Right lung (tissue), 5 donors: ENCODE results near the gene TNIK. TPM values are rescaled to one million over a fixed set of nuclear protein-coding genes. Genes with fewer than 3 reads are reported as not detected.

Source experiments
- DNase-seq, 2 donors: peaks; one replicate each; pipeline ENCODE4 v3.0.0-alpha.2; 2013
- polyA plus RNA-seq, 5 donors: library from polyadenylated mRNA; unstranded; fragments of 120-200 nt; gene quantifications; one replicate each; pipeline versions ENCODE4 v1.2.1 to v1.2.3, GENCODE V29; 2013; ENCODE audit warnings: inconsistent platforms in 1 of 5, low replicate concordance in 1 of 5; ENCODE audit not compliant: insufficient read length in 5 of 5, insufficient read depth in 1 of 5

Gene TNIK
- polyA plus RNA-seq, 5 donors: 11.5 to 21.1 (median 16.2) TPM

DNA sequence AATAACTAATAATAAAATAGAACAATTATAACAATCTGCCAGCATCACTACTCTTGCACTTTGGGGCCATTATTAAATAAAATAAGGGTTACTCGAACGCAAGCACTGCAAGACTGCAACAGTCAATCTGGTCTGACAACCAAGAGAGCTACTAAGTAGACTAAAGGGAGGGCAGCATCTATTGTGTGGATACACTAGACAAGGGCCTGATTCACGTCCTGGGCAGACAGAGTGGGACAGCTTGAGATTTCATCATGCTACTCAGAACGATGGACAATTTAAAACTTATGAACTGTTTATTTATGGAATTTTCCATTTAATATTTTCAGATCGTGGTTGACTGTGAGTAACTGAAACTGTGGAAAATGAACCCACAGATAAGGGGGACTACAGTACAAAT is 39.5 kb downstream of the TNIK start:
- peak in 1 of 2 donors; percentile 12 for DNase-seq

- no peak for DNase-seq
Observed at GRCh38 chr3:171419457-171419856, 40.7 kb downstream of the TNIK start.

DNA sequence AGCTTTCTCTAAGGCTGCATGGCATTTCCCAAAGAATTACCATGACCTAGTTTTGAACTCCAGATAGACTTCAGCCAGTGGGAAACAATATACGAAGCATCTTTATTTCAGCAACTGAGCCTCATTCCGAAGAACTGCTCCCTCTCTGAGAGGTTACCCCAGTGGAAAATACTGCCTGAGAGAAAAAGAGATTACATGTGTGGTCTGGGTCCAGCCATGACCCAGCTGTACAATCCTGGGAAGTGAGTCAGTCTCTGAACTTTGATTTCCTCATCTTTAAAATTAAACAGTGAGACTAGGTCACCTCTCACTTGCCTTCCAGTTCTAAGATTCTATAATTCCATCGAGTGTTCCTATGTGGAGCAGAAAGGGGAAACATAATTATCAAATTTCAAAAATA is 42.4 kb downstream of the TNIK start:
- no peak for DNase-seq

DNA sequence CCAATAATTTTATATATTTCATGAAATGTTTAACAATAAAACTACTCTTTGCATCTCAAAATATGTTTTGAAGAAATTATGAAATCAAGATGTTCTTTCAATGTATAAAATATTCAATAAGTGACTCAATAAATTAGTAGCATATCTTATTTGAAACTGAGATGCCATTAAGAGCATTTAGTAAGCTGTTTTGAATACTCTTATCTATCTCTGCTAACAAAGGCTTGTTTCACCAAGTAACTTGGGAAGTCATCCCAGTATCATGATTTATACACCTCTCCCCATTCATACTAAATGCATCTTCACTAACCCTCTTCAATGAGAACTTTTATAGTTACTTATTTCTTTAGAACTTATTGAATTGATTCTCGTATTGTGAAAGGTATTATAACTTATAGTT is 43.1 kb downstream of the TNIK start:
- DNase-seq: no peak

DNA sequence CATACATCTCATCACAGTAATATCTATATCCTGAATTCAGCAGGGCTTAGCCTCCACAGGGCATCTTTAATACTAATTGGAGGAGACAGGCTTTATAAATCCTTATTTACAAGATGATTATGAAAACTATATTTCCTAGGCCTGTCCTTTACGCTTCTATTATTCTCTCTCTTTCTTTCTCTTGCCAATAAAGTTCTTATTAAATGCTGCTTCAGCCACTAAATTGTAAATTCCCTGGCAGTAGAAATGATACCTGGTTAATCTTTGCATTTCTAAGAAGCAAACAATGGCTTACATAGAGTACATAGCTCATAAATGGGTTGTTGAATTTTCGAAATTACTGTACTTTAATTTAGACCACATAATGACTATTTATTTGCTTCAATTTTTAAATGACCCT is 43.5 kb downstream of the TNIK start:
- DNase-seq: no peak

DNA sequence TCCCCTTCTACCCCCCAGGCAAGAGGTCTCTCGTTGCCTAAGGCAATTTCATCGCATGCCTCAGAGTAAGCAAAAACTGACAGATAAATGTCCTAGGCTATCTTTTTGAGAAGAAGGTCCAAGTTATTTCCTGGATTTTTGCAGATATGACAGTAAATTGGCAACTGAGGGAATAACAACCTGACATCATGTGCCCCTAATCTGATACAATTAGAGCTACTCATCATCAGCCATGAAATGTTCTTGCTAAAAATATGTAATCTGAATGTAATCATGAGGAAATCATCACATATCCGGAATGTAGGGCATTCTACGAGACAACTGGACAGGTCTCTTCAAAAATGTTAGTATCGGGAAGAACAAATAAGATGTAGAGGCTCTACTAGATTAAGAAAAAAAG is 44.1 kb downstream of the TNIK start:
- no peak for DNase-seq

DNA sequence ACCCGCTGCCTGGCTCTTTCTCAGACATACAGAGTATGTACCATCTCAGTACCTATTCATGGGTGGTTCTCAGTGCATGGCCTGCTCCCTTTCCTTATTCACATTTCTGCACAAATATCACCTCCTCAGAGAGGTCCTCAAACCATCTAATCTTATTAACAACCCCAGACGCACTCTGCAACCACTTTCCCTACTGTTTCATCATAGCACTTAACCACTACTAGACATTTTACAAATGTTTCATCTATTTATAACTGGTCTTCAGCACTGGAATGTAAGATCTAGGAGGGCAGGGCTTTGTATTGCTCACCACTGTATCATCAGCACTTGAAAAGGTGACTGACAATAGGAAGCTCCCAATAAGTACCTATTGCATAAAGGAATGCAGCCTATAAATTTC is 45.1 kb downstream of the TNIK start:
- no peak for DNase-seq

GRCh38 chr3:171412473-171412872 is 47.7 kb downstream of the TNIK start:
- DNase-seq: no peak

GRCh38 chr3:171412054-171412453 is 48.2 kb downstream of the TNIK start:
- DNase-seq: no peak

GRCh38 chr3:171410186-171410585 is 50.0 kb downstream of the TNIK start:
- DNase-seq: no peak

DNA sequence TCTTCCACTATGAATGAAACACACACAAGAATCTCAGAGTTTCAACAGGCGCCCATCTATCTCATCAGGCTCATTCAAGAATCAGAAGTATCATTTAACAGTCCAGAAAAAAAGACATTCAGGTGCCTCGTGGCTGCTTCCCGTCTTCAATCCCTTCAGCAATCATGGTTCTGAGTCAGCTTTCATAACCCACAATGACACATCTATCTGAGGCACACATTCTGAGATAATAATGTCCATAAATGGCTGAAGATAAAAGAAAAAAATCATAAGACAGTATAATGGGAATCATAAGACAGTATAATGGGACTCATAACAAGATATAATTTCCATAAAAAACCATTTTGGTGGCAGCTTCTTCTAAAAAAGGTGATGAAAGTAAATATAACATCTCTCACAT is 52.4 kb downstream of the TNIK start:
- DNase-seq: no peak

DNA sequence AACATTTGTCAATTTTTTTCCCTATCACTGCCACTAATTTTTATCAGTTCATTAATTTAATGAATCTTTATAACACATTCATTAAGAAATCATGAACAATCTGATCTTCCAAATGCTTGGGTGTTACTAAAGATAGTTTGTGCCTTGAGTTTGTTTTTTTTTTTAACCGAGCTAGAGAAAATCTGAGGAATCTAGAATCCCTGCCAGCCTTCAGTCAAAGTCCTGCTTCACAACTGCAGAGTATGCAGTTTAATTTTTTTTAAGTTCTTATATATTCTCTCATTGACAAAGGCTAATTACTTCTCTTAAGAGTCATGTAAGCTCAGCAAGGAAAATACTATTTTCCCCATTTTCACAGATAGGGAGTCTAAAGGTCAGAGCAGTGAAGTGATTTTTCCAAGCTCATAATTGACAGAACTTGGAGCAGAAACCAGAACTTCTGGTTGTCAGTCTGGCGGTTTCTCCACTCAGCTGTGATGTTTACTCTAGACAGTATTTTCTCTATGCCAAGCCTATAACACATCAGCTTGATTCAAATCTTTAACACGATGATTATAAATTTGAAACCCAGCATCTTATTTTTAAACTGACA is 55.7 kb downstream of the TNIK start:
- no peak for DNase-seq

- DNase-seq: no peak
Observed at GRCh38 chr3:171402281-171402680, 57.9 kb downstream of the TNIK start.

GRCh38 chr3:171401432-171401831 is 58.8 kb downstream of the TNIK start:
- no peak for DNase-seq

- no peak for DNase-seq
Observed at GRCh38 chr3:171399842-171400241, 60.4 kb downstream of the TNIK start.

DNA sequence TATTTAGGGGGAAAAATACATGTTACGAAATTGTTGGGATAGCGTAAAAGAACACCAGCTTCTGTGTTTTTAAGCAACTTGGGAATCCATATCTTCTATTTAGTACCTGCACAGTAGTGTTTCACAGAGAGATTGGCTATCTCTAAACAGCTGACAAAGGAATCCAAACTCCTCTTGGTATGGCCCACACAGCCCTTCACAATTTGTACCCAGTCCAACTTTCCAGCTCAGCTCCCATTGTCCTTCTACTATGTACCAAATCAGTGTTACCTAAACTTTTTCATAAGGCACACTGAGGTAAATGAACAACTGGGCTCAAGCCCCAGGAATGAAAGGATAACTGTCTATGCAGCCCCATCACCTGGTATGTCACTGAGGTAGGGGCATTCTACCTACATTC is 61.9 kb downstream of the TNIK start:
- DNase-seq: no peak

- DNase-seq: no peak
Observed at GRCh38 chr3:171397089-171397488, 63.1 kb downstream of the TNIK start.

GRCh38 chr3:171396048-171396447 is 64.2 kb downstream of the TNIK start:
- no peak for DNase-seq

DNA sequence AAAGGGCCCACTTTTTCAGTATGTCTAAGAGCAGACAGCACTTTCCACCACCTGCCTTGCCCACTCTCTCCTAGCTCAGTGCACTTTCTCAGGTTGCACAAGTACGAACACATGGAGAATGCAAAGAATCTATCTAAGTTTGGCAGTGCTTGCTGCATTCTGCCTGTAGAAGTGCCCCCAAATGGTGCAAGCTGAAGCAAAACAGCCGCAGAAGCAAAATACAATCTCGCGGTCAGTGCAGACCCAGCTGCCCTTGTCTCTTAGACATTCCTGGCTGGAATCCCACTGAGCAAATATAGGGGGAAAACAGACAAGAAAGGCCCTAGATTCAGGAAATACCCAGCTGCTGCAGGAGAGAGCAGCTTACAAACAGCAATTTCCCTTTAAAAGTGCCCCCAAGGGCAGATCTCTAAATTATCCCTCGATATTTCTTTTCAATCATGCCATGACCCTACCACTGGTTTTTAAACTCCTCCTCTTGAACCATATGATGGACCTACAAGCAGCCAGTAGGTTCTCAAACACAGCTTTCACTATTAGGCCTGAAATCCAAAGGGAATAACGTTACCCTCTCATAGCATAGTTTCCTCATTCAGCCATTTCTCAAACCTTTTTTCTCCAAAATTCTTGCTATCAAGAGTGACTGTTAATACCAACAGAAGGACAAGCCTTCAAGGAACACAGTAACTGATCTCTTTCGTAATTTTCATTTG is 67.0 kb downstream of the TNIK start:
- DNase-seq: peak; percentile 76 to 79

DNA sequence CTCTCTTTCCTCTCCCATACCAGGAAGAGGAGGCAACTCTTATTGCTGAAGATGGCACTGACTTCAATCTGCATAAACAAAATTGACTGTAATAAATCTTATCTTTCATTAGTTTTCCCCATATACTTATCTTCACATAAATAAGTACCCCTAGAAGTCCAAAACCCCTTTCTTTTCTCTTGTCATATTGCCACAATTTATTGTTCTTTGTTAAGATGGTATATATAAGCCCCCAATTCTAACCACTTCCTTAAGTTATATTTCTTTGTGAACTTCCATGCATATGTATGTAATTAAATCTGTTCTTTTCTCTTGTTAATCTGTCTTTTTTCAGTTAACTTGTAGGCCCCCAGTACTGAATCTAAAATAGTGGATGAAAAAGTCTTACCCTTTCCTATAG is 68.8 kb downstream of the TNIK start:
- no peak for DNase-seq

GRCh38 chr3:171390051-171390941 is 69.9 kb downstream of the TNIK start:
- no peak for DNase-seq

GRCh38 chr3:171389491-171389890 is 70.7 kb downstream of the TNIK start:
- no peak for DNase-seq

DNA sequence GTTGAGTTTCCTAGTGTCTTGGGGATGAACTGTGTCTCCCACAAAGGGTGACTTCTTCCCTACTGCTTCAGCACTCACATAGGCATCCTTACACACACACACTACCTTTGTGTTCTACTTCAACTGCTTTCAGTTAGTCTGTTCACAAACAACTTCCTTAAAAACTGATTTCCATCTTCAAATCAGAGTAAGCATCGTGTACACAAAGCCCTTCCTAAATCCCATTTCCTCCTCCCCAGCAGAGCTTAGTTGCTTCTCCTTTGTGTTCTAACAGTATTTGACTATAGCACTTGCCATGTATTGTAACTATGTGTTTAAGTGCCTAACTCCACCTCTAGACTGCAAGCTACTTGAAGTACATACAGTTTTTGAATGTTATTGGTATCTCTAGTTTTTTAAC is 71.7 kb downstream of the TNIK start:
- no peak for DNase-seq
